Smooth muscle cell (in vitro differentiated cells): ENCODE measurements around the gene ELL. TPM values are rescaled to one million over a fixed set of nuclear protein-coding genes. Genes with fewer than 3 reads are reported as not detected.

Experiments
- DNase-seq: peaks from one replicate; lab custom pipeline; 2025; ENCODE audit not compliant: unreplicated experiment; lab: John Stamatoyannopoulos, UW
- H2AFZ ChIP-seq: fragments of 200-600 bp; sonication (generic); 2 replicates; pipeline ENCODE4 v1.6.0; 2016; ENCODE audit warnings: antibody characterized with exemption, low read depth, mild to moderate bottlenecking
- H3F3A ChIP-seq: fragments of 200-600 bp; sonication (generic); 2 replicates; pipeline ENCODE4 v1.6.0; 2017; ENCODE audit warnings: antibody characterized with exemption, low read depth
- H3K27ac ChIP-seq: fragments of 200-600 bp; sonication (generic); 2 replicates; pipeline ENCODE4 v1.5.1; 2016; ENCODE audit warnings: low read depth, mild to moderate bottlenecking
- H3K27me3 ChIP-seq: fragments of 200-600 bp; sonication (generic); 2 replicates; pipeline ENCODE4 v1.6.1; 2016; ENCODE audit warnings: low read depth, mild to moderate bottlenecking
- H3K36me3 ChIP-seq: fragments of 200-600 bp; sonication (generic); 2 replicates; pipeline ENCODE4 v1.5.1; 2016; ENCODE audit warnings: low read depth
- H3K4me1 ChIP-seq: fragments of 200-600 bp; sonication (generic); 2 replicates; pipeline ENCODE4 v1.5.1; 2016; ENCODE audit warnings: low read depth
- H3K4me2 ChIP-seq: fragments of 200-600 bp; sonication (generic); 2 replicates; pipeline ENCODE4 v1.6.0; 2016; ENCODE audit warnings: mild to moderate bottlenecking
- H3K4me3 ChIP-seq: fragments of 200-600 bp; sonication (generic); 2 replicates; pipeline ENCODE4 v1.5.1; 2016; ENCODE audit warnings: mild to moderate bottlenecking
- H3K79me2 ChIP-seq: fragments of 200-600 bp; sonication (generic); 2 replicates; pipeline ENCODE4 v1.6.0; 2016; ENCODE audit warnings: low read depth, mild to moderate bottlenecking
- H3K9ac ChIP-seq: fragments of 200-600 bp; sonication (generic); 2 replicates; pipeline ENCODE4 v1.6.0; 2016; ENCODE audit warnings: low read depth
- H3K9me3 ChIP-seq: fragments of 200-600 bp; sonication (generic); replicated peaks from 2 replicates; pipeline ENCODE4 v1.5.1; 2016; ENCODE audit warnings: low read depth
- H4K20me1 ChIP-seq: fragments of 200-600 bp; sonication (generic); 2 replicates; pipeline ENCODE4 v1.6.0; 2016; ENCODE audit warnings: low read depth
- WGBS: methylation state at CpG from one replicate; pipeline ENCODE4 v1.1.7; 2016; ENCODE audit warnings: low lambda C conversion rate; 5-methylcytosine and 5-hydroxymethylcytosine counted together
- polyA plus RNA-seq: library from polyadenylated mRNA; unstranded; fragments of >200 nt; fragmentation: Nextera tagmentation; extraction: Ambion mirVana; gene quantifications from 2 replicates; pipeline ENCODE4 v1.2.1, GENCODE V29; 2016
- total RNA-seq: library from RNA; depleted of rRNA; stranded (reverse); fragments of >200 nt; gene quantifications from 2 replicates; pipeline ENCODE4 v1.2.3, GENCODE V29; 2014
- TF ChIP-seq, protein P1 (sequence below): fragments of 200-600 bp; sonication (generic); IDR thresholded peaks from 2 replicates; pipeline ENCODE4 v1.5.1; 2017; ENCODE audit warnings: borderline replicate concordance, mild to moderate bottlenecking, antibody characterized with exemption; ENCODE audit not compliant: insufficient read depth, poor library complexity, severe bottlenecking

Gene ELL
- total and polyA plus RNA-seq, 2 experiments from 2014 or later = 12.8 to 15.2 TPM

DNA sequence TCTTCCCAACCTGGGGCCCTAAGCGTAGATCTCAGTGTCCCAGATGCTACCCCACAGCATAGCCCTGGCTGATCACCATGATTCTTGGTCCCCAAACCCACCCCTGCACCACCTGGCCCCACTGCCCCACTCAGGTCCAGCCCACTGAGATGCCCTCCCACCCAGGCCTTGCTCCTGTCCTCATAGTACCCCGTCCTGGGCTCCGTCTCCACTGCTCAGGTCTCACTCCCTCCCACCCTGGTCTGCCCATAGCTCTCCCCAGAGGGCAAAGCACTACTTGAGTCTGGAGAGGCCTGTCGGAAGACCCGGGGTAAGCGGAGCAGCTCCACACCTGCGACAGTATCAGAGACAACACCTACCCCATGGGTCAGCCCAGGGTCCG, 48.2 kb downstream of the ELL start:
- Histone ChIP-seq H3K9me3 (no peaks in the 10 kb centered on the region), H3K9ac (no peak overlapping the region), H3K4me3 (no peak overlapping the region), H4K20me1 (peaks cover 78% of the 10 kb centered on the region), H3K36me3 (no peaks in the 10 kb centered on the region), H3F3A (peaks cover 15% of the 10 kb centered on the region), H2AFZ (no peak overlapping the region), H3K79me2 (peaks cover 53% of the 10 kb centered on the region), H3K4me1 (no peaks in the 10 kb centered on the region), H3K27me3 (no peaks in the 10 kb centered on the region), H3K4me2 (no peak overlapping the region), H3K27ac (no peak overlapping the region)
- DNase-seq = no peak
- 98% methylated on average over 8 of the region's 8 CpGs for WGBS
- TF ChIP-seq, protein P1, sequence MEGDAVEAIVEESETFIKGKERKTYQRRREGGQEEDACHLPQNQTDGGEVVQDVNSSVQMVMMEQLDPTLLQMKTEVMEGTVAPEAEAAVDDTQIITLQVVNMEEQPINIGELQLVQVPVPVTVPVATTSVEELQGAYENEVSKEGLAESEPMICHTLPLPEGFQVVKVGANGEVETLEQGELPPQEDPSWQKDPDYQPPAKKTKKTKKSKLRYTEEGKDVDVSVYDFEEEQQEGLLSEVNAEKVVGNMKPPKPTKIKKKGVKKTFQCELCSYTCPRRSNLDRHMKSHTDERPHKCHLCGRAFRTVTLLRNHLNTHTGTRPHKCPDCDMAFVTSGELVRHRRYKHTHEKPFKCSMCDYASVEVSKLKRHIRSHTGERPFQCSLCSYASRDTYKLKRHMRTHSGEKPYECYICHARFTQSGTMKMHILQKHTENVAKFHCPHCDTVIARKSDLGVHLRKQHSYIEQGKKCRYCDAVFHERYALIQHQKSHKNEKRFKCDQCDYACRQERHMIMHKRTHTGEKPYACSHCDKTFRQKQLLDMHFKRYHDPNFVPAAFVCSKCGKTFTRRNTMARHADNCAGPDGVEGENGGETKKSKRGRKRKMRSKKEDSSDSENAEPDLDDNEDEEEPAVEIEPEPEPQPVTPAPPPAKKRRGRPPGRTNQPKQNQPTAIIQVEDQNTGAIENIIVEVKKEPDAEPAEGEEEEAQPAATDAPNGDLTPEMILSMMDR = no peak

GRCh38 chr19:18473003-18473705, 48.7 kb downstream of the ELL start:
- TF ChIP-seq, protein P1 = no peak
- H3K27me3 ChIP-seq = no peaks in the 10 kb centered on the region
- H4K20me1 ChIP-seq = peaks cover 84% of the 10 kb centered on the region
- H2AFZ ChIP-seq = no peak overlapping the region
- no peak overlapping the region for H3K27ac ChIP-seq
- peaks cover 15% of the 10 kb centered on the region for H3F3A ChIP-seq
- H3K79me2 ChIP-seq = peaks cover 48% of the 10 kb centered on the region
- H3K36me3 ChIP-seq = no peaks in the 10 kb centered on the region
- DNase-seq = no peak
- H3K4me3 ChIP-seq = no peak overlapping the region
- H3K4me2 ChIP-seq = no peak overlapping the region
- no peaks in the 10 kb centered on the region for H3K4me1 ChIP-seq
- no peaks in the 10 kb centered on the region for H3K9me3 ChIP-seq
- no peak overlapping the region for H3K9ac ChIP-seq
- WGBS = 92% methylated on average over 8 of the region's 8 CpGs

GRCh38 chr19:18470787-18471186, 51.1 kb downstream of the ELL start:
- Histone ChIP-seq H2AFZ (no peak overlapping the region), H3K4me3 (no peak overlapping the region), H3F3A (peaks cover 7% of the 10 kb centered on the region), H3K9me3 (no peaks in the 10 kb centered on the region), H3K27me3 (no peaks in the 10 kb centered on the region), H3K9ac (no peak overlapping the region), H3K36me3 (no peaks in the 10 kb centered on the region), H3K79me2 (peaks cover 33% of the 10 kb centered on the region), H3K27ac (no peak overlapping the region), H3K4me2 (no peak overlapping the region), H4K20me1 (peaks cover 93% of the 10 kb centered on the region), H3K4me1 (no peaks in the 10 kb centered on the region)
- WGBS = 62% methylated on average over 2 of the region's 2 CpGs
- DNase-seq = no peak
- TF ChIP-seq, protein P1 = no peak
